ENCODE data around the gene FOXO6.

FOXO6 gene

GRCh38 chr1:41365772-41366454, 4.7 kb downstream of the FOXO6 start:
- in situ Hi-C loops (cut with HindIII; ENCODE audit: low sequenced_read_pairs), result no loop called here

- in situ Hi-C loops (cut with HindIII; ENCODE audit: low sequenced_read_pairs), result no loop called here
Observed at GRCh38 chr1:41366455-41367287, 5.4 kb downstream of the FOXO6 start.

GRCh38 chr1:41367288-41367642, 6.0 kb downstream of the FOXO6 start:
- in situ Hi-C loops (cut with HindIII; ENCODE audit: low sequenced_read_pairs), result no loop called here

GRCh38 chr1:41368366-41368765, 7.1 kb downstream of the FOXO6 start:
- in situ Hi-C loops (cut with HindIII; ENCODE audit: low sequenced_read_pairs), result no loop called here

GRCh38 chr1:41368801-41369200, 7.6 kb downstream of the FOXO6 start:
- in situ Hi-C loops (cut with HindIII; ENCODE audit: low sequenced_read_pairs), result no loop called here

GRCh38 chr1:41369531-41369930, 8.3 kb downstream of the FOXO6 start:
- in situ Hi-C loops (cut with HindIII; ENCODE audit: low sequenced_read_pairs), result no loop called here

GRCh38 chr1:41370225-41370624, 9.0 kb downstream of the FOXO6 start:
- in situ Hi-C loops (cut with HindIII; ENCODE audit: low sequenced_read_pairs), result no loop called here

- in situ Hi-C loops (cut with HindIII; ENCODE audit: low sequenced_read_pairs), result no loop called here
Observed at GRCh38 chr1:41370756-41371420, 9.7 kb downstream of the FOXO6 start.

GRCh38 chr1:41371630-41372599, 10.7 kb downstream of the FOXO6 start:
- in situ Hi-C loops (cut with HindIII; ENCODE audit: low sequenced_read_pairs), result no loop called here

- in situ Hi-C loops (cut with HindIII; ENCODE audit: low sequenced_read_pairs), result no loop called here
Observed at GRCh38 chr1:41372600-41372993, 11.4 kb downstream of the FOXO6 start.

GRCh38 chr1:41373373-41373772, 12.1 kb downstream of the FOXO6 start:
- in situ Hi-C loops (cut with HindIII; ENCODE audit: low sequenced_read_pairs), result no loop called here

GRCh38 chr1:41374711-41375110, 13.5 kb downstream of the FOXO6 start:
- in situ Hi-C loops (cut with HindIII; ENCODE audit: low sequenced_read_pairs), result no loop called here

GRCh38 chr1:41377397-41377796, 16.2 kb downstream of the FOXO6 start:
- in situ Hi-C loops (cut with HindIII; ENCODE audit: low sequenced_read_pairs), result no loop called here

- in situ Hi-C loops (cut with HindIII; ENCODE audit: low sequenced_read_pairs), result no loop called here
Observed at GRCh38 chr1:41378222-41378621, 17.0 kb downstream of the FOXO6 start.

- in situ Hi-C loops (cut with HindIII; ENCODE audit: low sequenced_read_pairs), result no loop called here
Observed at GRCh38 chr1:41378999-41379737, 17.9 kb downstream of the FOXO6 start.

- in situ Hi-C loops (cut with HindIII; ENCODE audit: low sequenced_read_pairs), result no loop called here
Observed at GRCh38 chr1:41379738-41380130, 18.5 kb downstream of the FOXO6 start.

GRCh38 chr1:41380195-41380594, 19.0 kb downstream of the FOXO6 start:
- in situ Hi-C loops (cut with HindIII; ENCODE audit: low sequenced_read_pairs), result no loop called here

GRCh38 chr1:41380979-41381691, 19.9 kb downstream of the FOXO6 start:
- in situ Hi-C loops (cut with HindIII; ENCODE audit: low sequenced_read_pairs), result no loop called here

- in situ Hi-C loops (cut with HindIII; ENCODE audit: low sequenced_read_pairs), result no loop called here
Observed at GRCh38 chr1:41381692-41382479, 20.7 kb downstream of the FOXO6 start.
